Fibroblast of peridontal ligament (primary cell): ENCODE measurements around the gene DPYD.

Experiments
- DNase-seq: peaks from one replicate; pipeline ENCODE4 v3.0.0-alpha.2; 2010; ENCODE audit errors: extremely low read depth

Gene DPYD

DNA sequence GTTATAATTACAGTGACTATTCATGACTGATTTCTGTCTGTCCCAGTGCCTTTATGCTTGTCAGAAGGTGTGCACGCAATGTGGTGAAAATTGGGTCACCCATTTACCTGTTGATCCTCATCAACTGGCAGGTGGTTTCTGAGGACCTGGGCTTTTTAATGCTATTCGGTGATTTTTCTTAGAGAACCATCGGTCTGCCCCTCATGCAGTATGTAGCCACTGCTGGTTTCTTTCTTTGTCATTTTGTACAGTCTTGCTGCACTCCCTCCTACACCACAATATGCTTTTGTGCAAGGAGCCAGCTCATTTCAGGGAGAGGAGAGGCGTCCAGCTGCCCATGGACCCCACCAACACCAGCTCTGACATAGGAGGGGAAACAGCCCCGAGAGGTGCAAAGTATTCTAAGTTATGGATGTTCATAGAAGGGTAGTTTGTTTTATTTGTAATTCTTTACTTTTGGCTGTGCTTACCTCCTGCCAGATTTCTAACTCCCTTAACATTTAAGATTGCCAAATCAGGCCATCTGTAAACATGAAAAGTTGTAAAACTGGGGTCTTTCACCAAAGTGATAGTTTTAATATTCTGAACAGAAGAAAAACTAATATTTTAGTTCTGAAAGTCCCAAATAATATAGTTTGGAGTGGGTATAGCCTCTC lies 873.9 kb downstream of the DPYD start:
- DNase-seq = peak; percentile 27

DNA sequence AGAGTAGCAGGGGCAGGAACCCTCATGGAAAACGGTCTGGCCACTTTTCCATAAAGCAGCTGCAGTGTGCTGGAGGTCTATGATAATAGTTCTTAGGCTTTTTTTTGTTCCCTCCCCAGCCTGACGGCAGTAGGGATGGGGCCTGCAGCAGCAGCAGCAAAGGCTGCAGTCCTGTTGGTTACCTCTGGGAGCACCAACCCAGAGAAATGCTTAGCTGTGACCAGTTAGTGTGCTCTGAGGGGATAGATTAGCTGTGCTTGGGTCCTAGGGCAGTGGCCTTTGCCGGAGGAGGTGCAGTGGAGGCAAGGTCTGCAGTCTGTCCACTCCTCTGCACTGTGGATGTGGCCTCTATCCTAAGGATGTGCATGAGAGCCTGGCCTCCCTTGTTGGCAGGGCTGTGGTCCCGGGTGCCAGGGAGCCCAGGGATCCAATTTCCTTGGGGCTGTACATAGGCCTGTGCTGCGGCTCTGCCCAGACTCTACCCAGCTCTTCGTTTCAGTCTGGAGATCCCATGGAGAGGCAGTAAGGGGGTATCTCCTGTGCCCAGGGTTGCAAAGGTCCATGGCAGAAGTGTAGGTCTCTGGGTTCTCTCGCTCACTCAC lies 876.6 kb downstream of the DPYD start:
- DNase-seq = no peak

DNA sequence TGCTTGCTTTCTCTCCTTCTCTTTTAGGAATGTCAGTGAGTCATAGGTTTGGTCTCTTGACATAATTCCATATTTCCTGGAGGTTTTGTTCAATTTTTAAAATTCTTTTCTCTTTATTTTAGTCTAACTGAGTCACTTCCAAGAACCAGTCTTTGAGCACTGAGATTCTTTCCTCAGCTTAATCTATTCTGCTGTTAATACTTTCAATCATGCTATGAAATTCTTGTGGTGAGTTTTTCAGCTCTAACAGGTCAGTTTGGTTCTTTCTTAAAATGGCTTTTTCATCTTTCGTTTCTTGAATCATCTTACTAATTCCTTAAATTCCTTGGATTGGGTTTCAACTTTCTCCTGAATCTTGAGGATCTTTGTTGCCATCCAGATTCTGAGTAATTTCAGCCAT lies 878.3 kb downstream of the DPYD start:
- DNase-seq = peak; percentile 85

GRCh38 chr1:97041026-97041425 lies 879.8 kb downstream of the DPYD start:
- DNase-seq = no peak

GRCh38 chr1:97038410-97038809 lies 882.4 kb downstream of the DPYD start:
- peak; percentile 65 for DNase-seq

DNA sequence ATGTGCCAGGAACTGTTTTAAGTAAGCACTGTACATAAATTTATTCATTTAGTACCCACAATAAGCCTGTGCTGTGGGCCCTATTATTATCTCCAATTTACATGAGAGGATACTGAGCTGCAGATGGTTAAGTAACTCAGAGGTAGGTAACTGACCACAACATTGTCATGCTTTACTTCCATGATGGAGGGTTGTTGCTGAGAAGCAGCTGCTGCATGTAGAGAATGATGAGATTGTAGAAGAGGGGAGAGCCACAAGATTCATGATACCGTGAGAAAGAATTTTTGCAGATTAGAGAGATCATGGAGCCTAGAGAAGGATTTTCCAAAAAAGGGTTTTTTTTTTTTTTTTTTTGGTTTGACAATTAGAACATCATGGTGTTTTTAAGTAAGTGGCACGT lies 886.2 kb downstream of the DPYD start:
- DNase-seq = no peak

DNA sequence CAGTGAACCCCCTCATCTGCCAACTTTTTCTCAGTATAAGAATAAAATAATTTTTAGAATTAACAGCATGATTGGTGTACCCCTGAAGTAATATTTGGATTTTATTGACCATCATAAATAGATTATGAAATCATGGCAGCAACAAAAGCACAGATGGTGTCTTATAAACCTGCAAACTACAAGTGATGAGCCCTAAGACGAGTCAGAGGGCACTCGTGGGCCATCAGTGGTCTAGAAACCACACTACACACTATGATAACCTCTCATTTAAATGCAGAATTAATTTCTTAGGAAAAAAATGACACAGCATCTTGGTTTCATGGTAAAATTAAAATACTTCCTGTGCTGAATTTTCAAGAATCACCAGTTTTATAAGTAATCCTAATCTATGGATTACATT lies 886.9 kb downstream of the DPYD start:
- DNase-seq = no peak
